K562 (cell line): ENCODE results near the gene PCDHGB1. TPM values are rescaled to one million over a fixed set of nuclear protein-coding genes. Genes with fewer than 3 reads are reported as not detected.

ENCODE experiments used
- ARID2 ChIP-seq: fragments of 450-650 bp; IDR thresholded peaks from 2 replicates; pipeline ENCODE4 v1.6.1; 2017; ENCODE audit warnings: antibody characterized with exemption, mild to moderate bottlenecking
- ATF7 ChIP-seq: fragments of 450-650 bp; IDR thresholded peaks from 2 replicates; pipeline ENCODE4 v1.7.1; 2014; ENCODE audit warnings: mild to moderate bottlenecking, moderate library complexity
- CBX5 ChIP-seq: IDR thresholded peaks from 2 replicates; pipeline ENCODE4 v1.6.1; 2014; ENCODE audit warnings: low read depth, borderline replicate concordance
- E2F3 ChIP-seq: fragments of 250-450 bp; sonication (Bioruptor Pico); IDR thresholded peaks from 2 replicates; pipeline ENCODE4 v1.4.0; 2020; ENCODE audit warnings: mild to moderate bottlenecking
- EGR1 ChIP-seq: fragments of 450-650 bp; conservative IDR thresholded peaks from 2 replicates; pipeline ENCODE4 v1.6.1; 2017; ENCODE audit warnings: mild to moderate bottlenecking
- FOXM1 ChIP-seq, 2 experiments: fragments of 450-650 bp in 1 of 2; sonication (generic) in 1 of 2; formaldehyde crosslinking in 1 of 2; IDR thresholded peaks; 2 replicates each; pipeline versions ENCODE4 v1.6.1 to v1.9.0; 2017 to 2022; ENCODE audit warnings: low read depth in 2 of 2, mild to moderate bottlenecking in 2 of 2, missing genetic modification reagents in 1 of 2, moderate library complexity in 1 of 2
- GABPB1 ChIP-seq: sonication (generic); formaldehyde crosslinking; IDR thresholded peaks from 2 replicates; pipeline ENCODE4 v1.8.0; 2022; ENCODE audit warnings: mild to moderate bottlenecking, missing genetic modification reagents
- LEF1 ChIP-seq: fragments of 450-650 bp; IDR thresholded peaks from 2 replicates; pipeline ENCODE4 v1.6.1; 2016; ENCODE audit warnings: mild to moderate bottlenecking
- MCM5 ChIP-seq: fragments of 450-650 bp; IDR thresholded peaks from 2 replicates; pipeline ENCODE4 v1.6.1; 2016; ENCODE audit warnings: low read depth
- MCM7 ChIP-seq, 2 experiments: fragments of 450-650 bp; IDR thresholded peaks; 2 replicates each; pipeline ENCODE4 v1.6.1; 2016 to 2018
- NCOA2 ChIP-seq, 2 experiments: fragments of 450-650 bp; IDR thresholded peaks; 2 replicates each; pipeline ENCODE4 v1.6.1; 2018; ENCODE audit warnings: mild to moderate bottlenecking in 2 of 2, moderate library complexity in 1 of 2; ENCODE audit not compliant: partially characterized antibody in 2 of 2
- NONO ChIP-seq, 2 experiments: fragments of 200-400 bp in 1 of 2; fragments of 450-650 bp in 1 of 2; formaldehyde crosslinking in 1 of 2; IDR thresholded peaks; 2 replicates each; pipeline ENCODE4 v1.6.1; 2017; ENCODE audit warnings: low read depth in 2 of 2, mild to moderate bottlenecking in 2 of 2, moderate library complexity in 2 of 2, low read length in 1 of 2
- POLR2A ChIP-seq: fragments of 450-650 bp; conservative IDR thresholded peaks from 2 replicates; pipeline ENCODE4 v1.6.1; 2016
- RBM17 ChIP-seq: fragments of 200-400 bp; formaldehyde crosslinking; IDR thresholded peaks from 2 replicates; pipeline ENCODE4 v1.6.1; 2017; ENCODE audit warnings: low read depth, mild to moderate bottlenecking, low read length, borderline replicate concordance
- RBM39 ChIP-seq: fragments of 200-400 bp; formaldehyde crosslinking; optimal IDR thresholded peaks from 2 replicates; pipeline ENCODE3; 2018; ENCODE audit warnings: low read depth, low read length
- SMAD2 ChIP-seq: fragments of 150-350 bp; IDR thresholded peaks from 2 replicates; pipeline ENCODE4 v1.6.1; 2014; ENCODE audit warnings: low read depth, mild to moderate bottlenecking, low read length
- SMAD4 ChIP-seq: fragments of 250-450 bp; sonication (Bioruptor Pico); conservative IDR thresholded peaks from 2 replicates; pipeline ENCODE4 v1.8.0; 2021; ENCODE audit warnings: inconsistent platforms, mild to moderate bottlenecking, moderate library complexity
- SMARCA4 ChIP-seq: fragments of 450-650 bp; IDR thresholded peaks from 2 replicates; pipeline ENCODE4 v1.6.1; 2016
- SMARCE1 ChIP-seq: fragments of 450-650 bp; IDR thresholded peaks from 2 replicates; pipeline ENCODE4 v1.7.1; 2016; ENCODE audit warnings: mild to moderate bottlenecking
- STAT5B ChIP-seq: fragments of 250-450 bp; sonication (Bioruptor Pico); IDR thresholded peaks from 2 replicates; pipeline ENCODE4 v1.8.0; 2021; ENCODE audit warnings: mild to moderate bottlenecking, inconsistent platforms
- U2AF2 ChIP-seq: fragments of 200-400 bp; formaldehyde crosslinking; optimal IDR thresholded peaks from 2 replicates; pipeline ENCODE3; 2017; ENCODE audit warnings: low read depth, mild to moderate bottlenecking, low read length
- ZNF24 ChIP-seq: fragments of 450-650 bp; IDR thresholded peaks from 2 replicates; pipeline ENCODE4 v1.6.1; 2016
- ZNF282 ChIP-seq: sonication (generic); formaldehyde crosslinking; IDR thresholded peaks from 2 replicates; pipeline ENCODE4 v1.8.1; 2023; ENCODE audit warnings: missing genetic modification reagents
- ZNF79 ChIP-seq: fragments of 250-450 bp; sonication (Bioruptor Pico); IDR thresholded peaks from 2 replicates; pipeline ENCODE4 v1.4.0; 2020; ENCODE audit warnings: low read depth, mild to moderate bottlenecking, moderate library complexity
- polyA plus RNA-seq, 8 experiments: library from polyadenylated mRNA; depleted of rRNA in 4 of 8; stranded (reverse) in 5 of 8; unstranded in 3 of 8; fragments of >200 nt; fragmentation: Nextera tagmentation in 2 of 8; fragmentation: Illumina TruSeq in 1 of 8; extraction: Ambion mirVana in 2 of 8; extraction: Trizol in 1 of 8; gene quantifications; 2 replicates each; pipeline versions ENCODE4 v1.2.1 to v1.2.3, GENCODE V29; 2011 to 2014; ENCODE audit warnings: inconsistent platforms in 1 of 8, missing spikeins in 1 of 8
- total RNA-seq, 7 experiments: library from RNA; depleted of rRNA in 6 of 7; stranded (reverse); fragments of >200 nt in 6 of 7; fragmentation: Illumina TruSeq in 2 of 7; extraction: Trizol in 2 of 7; gene quantifications; 2 replicates each; pipeline versions ENCODE4 v1.2.1 to v1.2.3, GENCODE V29; 2011 to 2021; ENCODE audit warnings: low replicate concordance in 1 of 7
- TF ChIP-seq, protein P1 (sequence below), 2 experiments: fragments of 150-350 bp in 1 of 2; IDR thresholded peaks; 2 replicates each; pipeline ENCODE4 v1.6.1; 2012 to 2016; ENCODE audit warnings: low read depth in 2 of 2, low read length in 2 of 2, mild to moderate bottlenecking in 1 of 2, moderate library complexity in 1 of 2
- TF ChIP-seq, protein P2 (sequence below), 2 experiments: IDR thresholded peaks; 2 replicates each; pipeline ENCODE4 v1.6.1; 2011; ENCODE audit warnings: borderline replicate concordance in 1 of 2, control low read depth in 1 of 2, low read depth in 1 of 2, low read length in 1 of 2, mild to moderate bottlenecking in 1 of 2, mixed read lengths in 1 of 2, moderate library complexity in 1 of 2; ENCODE audit not compliant: insufficient read depth in 1 of 2, insufficient read length in 1 of 2, poor library complexity in 1 of 2, severe bottlenecking in 1 of 2; ENCODE audit errors: extremely low read depth in 1 of 2

Gene PCDHGB1
- total and polyA plus RNA-seq, 9 of the 15 experiments (the other 6 are each of a cell fraction or from before 2014, with no cell fraction given): 0.06 to 0.20 (median 0.07) TPM; not detected in 2

DNA sequence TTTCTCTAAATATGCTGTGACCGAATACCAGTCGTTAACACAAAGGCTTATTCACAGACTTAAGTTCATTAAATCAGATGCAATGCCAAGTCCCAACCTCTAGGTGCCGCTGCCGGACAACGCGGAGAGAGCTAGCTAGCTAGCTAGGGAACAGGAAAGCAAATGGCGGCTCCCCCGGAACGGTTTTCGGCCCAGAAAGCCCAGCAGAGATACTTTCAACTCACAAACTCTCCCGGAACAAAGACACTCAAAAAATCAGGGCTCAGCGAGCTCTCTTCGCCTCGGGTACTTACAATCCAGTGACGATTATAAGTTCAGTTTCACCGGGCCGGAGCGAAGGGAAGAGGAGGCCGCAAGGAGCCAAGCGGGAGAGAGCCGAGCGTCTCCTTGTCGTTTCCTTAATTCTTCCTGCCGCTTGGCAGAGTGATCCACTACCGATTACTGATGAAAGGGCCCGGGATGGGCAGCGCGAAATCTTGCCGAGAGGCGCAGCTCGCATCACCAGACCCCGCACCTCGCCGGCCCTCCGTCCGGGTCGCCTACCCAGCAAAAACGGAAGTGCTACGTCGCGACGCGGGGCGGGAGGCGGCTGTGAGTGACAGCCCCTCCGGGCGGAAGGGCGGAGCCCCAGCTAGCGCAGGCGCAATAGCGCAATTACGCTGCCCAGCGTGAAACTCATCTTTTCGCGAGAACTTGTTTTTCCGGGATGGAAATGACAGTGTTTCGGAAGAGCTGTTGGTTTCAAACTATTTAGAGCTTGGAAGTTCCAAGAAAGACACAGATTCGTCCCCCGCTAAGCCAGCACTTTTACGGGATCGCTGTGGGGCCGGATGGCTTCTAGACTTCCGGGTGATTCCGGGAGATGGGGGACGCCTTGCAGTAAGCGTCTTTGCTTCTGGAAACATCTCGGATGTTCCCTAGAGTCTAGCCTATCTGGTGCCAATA lies 29.4 kb upstream of the PCDHGB1 start, which contains the start of gene TAF7 (continued):
- TF ChIP-seq, protein P1, sequence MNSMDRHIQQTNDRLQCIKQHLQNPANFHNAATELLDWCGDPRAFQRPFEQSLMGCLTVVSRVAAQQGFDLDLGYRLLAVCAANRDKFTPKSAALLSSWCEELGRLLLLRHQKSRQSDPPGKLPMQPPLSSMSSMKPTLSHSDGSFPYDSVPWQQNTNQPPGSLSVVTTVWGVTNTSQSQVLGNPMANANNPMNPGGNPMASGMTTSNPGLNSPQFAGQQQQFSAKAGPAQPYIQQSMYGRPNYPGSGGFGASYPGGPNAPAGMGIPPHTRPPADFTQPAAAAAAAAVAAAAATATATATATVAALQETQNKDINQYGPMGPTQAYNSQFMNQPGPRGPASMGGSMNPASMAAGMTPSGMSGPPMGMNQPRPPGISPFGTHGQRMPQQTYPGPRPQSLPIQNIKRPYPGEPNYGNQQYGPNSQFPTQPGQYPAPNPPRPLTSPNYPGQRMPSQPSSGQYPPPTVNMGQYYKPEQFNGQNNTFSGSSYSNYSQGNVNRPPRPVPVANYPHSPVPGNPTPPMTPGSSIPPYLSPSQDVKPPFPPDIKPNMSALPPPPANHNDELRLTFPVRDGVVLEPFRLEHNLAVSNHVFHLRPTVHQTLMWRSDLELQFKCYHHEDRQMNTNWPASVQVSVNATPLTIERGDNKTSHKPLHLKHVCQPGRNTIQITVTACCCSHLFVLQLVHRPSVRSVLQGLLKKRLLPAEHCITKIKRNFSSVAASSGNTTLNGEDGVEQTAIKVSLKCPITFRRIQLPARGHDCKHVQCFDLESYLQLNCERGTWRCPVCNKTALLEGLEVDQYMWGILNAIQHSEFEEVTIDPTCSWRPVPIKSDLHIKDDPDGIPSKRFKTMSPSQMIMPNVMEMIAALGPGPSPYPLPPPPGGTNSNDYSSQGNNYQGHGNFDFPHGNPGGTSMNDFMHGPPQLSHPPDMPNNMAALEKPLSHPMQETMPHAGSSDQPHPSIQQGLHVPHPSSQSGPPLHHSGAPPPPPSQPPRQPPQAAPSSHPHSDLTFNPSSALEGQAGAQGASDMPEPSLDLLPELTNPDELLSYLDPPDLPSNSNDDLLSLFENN (IDR thresholded peaks at IDR 0.05; ENCODE audit: low read depth in 2 of 2, low read length in 2 of 2): no peak
- TF ChIP-seq SMAD4 (peak; percentile 56; the same call in 1 of the 2 replicates), ARID2 (peak; percentile 84), SMARCE1 (peak; percentile 92), LEF1 (peak; percentile 33; the same call in 1 of the 2 replicates), RBM17 (no peak), ATF7 (peak; percentile 72), GABPB1 (CRISPR knock-in tag) (peak; percentile 90), POLR2A (peak; percentile 97), CBX5 (no peak; the same call in 1 of the 2 replicates), ZNF24 (0 out of 2 replicates have a peak, but pooled peaks have one; percentile 36), NCOA2 (IDR thresholded peaks at IDR 0.05; ENCODE audit: partially characterized antibody in 2 of 2) (no peak), E2F3 (CRISPR knock-in tag) (no peak), MCM5 (no peak), FOXM1 (IDR thresholded peaks at IDR 0.05; ENCODE audit: low read depth) (0 out of 2 replicates have a peak, but pooled peaks have one; percentile 23), FOXM1 (CRISPR knock-in tag; IDR thresholded peaks at IDR 0.05; ENCODE audit: low read depth) (no peak), EGR1 (no peak), STAT5B (CRISPR knock-in tag) (no peak), SMARCA4 (peak; percentile 88), MCM7 (IDR thresholded peaks at IDR 0.05) (no peak), ZNF282 (CRISPR knock-in tag) (no peak), ZNF79 (peak; percentile 56; the same call in 1 of the 2 replicates), NONO (IDR thresholded peaks at IDR 0.05; ENCODE audit: low read depth in 2 of 2, low read length in 1 of 2) (no peak), U2AF2 (no peak), RBM39 (no peak), SMAD2 (no peak)
- TF ChIP-seq, protein P2, sequence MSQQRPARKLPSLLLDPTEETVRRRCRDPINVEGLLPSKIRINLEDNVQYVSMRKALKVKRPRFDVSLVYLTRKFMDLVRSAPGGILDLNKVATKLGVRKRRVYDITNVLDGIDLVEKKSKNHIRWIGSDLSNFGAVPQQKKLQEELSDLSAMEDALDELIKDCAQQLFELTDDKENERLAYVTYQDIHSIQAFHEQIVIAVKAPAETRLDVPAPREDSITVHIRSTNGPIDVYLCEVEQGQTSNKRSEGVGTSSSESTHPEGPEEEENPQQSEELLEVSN (IDR thresholded peaks at IDR 0.05; ENCODE audit: borderline replicate concordance in 1 of 2, extremely low read depth in 1 of 2, insufficient read depth in 1 of 2, insufficient read length in 1 of 2, low read depth in 1 of 2, low read length in 1 of 2, poor library complexity in 1 of 2, severe bottlenecking in 1 of 2): peak; percentile 61 to 80
